Activated T-cell treated with anti-CD3 and anti-CD28 coated beads, Interleukin-2, amount 50 U/mL, for 72 hours (primary cell): ENCODE results near the gene DMXL1. TPM values are rescaled to one million over a fixed set of nuclear protein-coding genes. Genes with fewer than 3 reads are reported as not detected.
"Not testable (repeated sequence)": the region's sequence is repeated elsewhere in the genome, so short reads cannot be mapped to it uniquely, and the experiment has no call there.

ENCODE experiments used
- ATAC-seq, 2 donors: fragments of 150-1000 bp; cut with Tn5 transposase; replicated peaks in 1 of 2; 2 replicates each; pipeline ENCODE4 v1.10.0; 2021; ENCODE audit warnings: moderate library complexity in 2 of 2, mild to moderate bottlenecking in 1 of 2
- DNase-seq, 2 donors: peaks; one replicate each; pipeline ENCODE4 v3.0.0; 2021 to 2022; ENCODE audit warnings: mixed read lengths in 1 of 2
- H3K27ac Mint-ChIP-seq: one replicate; pipeline ENCODE4 v1.8.0; 2022; ENCODE audit warnings: mild to moderate bottlenecking, moderate library complexity, mixed read lengths
- H3K27me3 Mint-ChIP-seq: one replicate; pipeline ENCODE4 v1.8.0; 2022; ENCODE audit warnings: low read depth, mixed read lengths
- H3K36me3 Mint-ChIP-seq, 2 donors: one replicate each; pipeline ENCODE4 v1.8.0; 2022; ENCODE audit warnings: mixed read lengths in 2 of 2, mild to moderate bottlenecking in 1 of 2; ENCODE audit not compliant: insufficient read depth in 2 of 2
- H3K4me1 Mint-ChIP-seq: one replicate; pipeline ENCODE4 v1.8.0; 2022; ENCODE audit warnings: low read depth, mixed read lengths
- H3K4me3 Mint-ChIP-seq, 2 donors: one replicate each; pipeline ENCODE4 v1.8.0; 2022; ENCODE audit warnings: mild to moderate bottlenecking in 2 of 2, mixed read lengths in 2 of 2, moderate library complexity in 2 of 2
- H3K9me3 Mint-ChIP-seq, 2 donors: one replicate each; pipeline ENCODE4 v1.8.0; 2022; ENCODE audit warnings: mixed read lengths in 2 of 2
- total RNA-seq, 2 donors: library from RNA; stranded (reverse); gene quantifications; one replicate each; pipeline ENCODE4 v1.2.3, GENCODE V29; 2022

Gene DMXL1
- total RNA-seq, 2 donors from 2014 or later, result 34.8 to 43.6 TPM

DNA sequence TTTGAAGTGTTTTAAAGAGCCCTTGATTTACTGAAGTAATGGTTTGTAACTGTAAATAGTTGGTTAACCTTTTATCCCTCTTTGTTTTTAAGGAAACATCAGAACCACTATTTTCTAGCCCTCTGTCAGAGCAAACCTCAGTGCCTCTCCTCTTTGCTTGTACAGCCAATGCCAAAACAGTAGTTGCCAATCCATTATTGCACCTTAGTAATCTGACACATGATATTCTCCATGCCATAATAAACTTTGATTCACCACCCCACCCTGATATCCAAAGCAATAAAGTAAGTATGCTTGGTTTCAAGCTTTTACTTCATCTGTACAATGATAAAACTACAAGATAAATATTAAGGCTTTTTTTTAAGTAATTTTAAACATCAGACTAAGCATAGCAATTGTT lies 100.8 kb downstream of the DMXL1 start:
- Mint-ChIP-seq H3K27me3 (no peaks in the 10 kb centered on the region), H3K9me3 (no peaks in the 10 kb centered on the region), H3K36me3 (peaks cover 1 to 3% of the 10 kb centered on the region in 2 donors), H3K27ac (no peak overlapping the region), H3K4me1 (peaks cover 5% of the 10 kb centered on the region), H3K4me3 (no peak overlapping the region)
- DNase-seq, result no peak
- ATAC-seq, result no peak

DNA sequence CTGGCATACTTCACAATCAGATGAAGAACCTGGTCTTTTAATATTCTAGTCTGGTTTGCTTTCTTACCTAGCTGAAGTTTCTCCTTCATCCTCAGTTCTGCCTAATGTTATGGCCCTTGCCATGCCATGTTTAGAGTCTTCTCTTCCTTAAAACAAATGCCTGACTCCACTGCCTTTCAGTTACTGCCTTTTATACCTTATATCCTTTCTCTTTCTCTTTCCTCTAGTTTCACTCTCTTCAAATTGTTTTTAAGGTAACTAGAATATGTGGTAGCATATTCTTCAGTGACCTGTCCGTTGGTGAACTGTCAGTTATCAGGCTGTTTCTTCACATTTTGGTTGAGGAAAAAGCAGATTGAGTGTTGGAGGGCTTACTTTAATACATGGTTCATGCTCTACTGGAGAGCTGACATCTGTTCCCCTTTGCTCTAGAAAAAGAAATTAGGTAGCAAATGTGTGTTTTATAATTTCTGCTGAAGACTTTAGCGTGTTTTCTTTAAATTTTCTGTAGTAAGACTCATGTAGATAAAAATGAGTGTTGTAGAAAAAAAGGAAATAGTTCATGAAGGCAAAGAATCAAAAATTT lies 103.8 kb downstream of the DMXL1 start:
- H3K4me1 Mint-ChIP-seq, result peaks cover 5% of the 10 kb centered on the region
- no peak overlapping the region for H3K27ac Mint-ChIP-seq
- H3K36me3 Mint-ChIP-seq, result peaks cover 2 to 3% of the 10 kb centered on the region in 2 donors
- ATAC-seq (no peak), DNase-seq (no peak)
- H3K4me3 Mint-ChIP-seq, result no peak overlapping the region
- H3K9me3 Mint-ChIP-seq, result no peaks in the 10 kb centered on the region
- no peaks in the 10 kb centered on the region for H3K27me3 Mint-ChIP-seq

DNA sequence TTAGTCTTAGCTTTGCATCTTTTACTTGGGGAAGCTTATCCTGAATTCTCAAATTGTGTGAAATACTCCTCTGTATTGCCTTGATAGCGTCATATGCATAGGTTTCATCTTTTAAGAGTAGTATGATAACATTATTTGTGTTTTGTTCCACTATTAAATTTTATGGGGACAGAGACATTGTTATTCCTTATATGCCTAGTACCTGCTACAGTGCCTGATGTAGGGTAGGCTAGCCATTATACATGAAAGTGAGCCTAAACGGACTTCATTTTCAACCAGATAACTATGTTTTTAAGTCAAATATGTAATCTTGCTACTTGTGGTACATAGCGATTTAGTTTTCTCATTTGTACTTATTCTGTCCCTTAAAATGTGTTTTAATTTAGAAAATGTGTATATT lies 105.9 kb downstream of the DMXL1 start:
- ATAC-seq (no peak), DNase-seq (no peak)
- no peaks in the 10 kb centered on the region for H3K27me3 Mint-ChIP-seq

DNA sequence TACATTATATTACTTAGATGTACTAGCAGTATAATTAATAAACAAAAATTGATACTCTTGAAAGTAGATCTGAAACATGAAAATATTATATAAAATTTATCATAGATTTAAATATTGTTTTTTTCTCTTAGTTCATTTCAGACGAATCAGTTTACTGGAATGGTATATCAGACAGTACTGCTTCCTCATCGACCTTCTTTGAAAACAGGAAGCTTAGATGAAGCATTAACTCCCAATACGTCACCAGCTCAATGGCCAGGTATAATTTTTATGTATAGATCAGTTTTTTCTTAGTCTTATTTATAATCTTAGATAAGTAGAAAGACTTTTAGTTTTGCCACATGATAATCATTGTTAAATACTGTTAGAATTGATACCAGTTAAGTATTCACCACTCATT lies 106.3 kb downstream of the DMXL1 start:
- Mint-ChIP-seq H3K27ac (no peak overlapping the region), H3K27me3 (no peaks in the 10 kb centered on the region), H3K4me1 (peaks cover 9% of the 10 kb centered on the region), H3K9me3 (no peaks in the 10 kb centered on the region), H3K4me3 (no peak overlapping the region), H3K36me3 (peaks cover 0 to 2% of the 10 kb centered on the region in 2 donors)
- ATAC-seq, result no peak
- DNase-seq, result no peak

More for the DNA sequence above, 105.9 kb downstream of the DMXL1 start:
- peaks cover 9% of the 10 kb centered on the region for H3K4me1 Mint-ChIP-seq
- no peak overlapping the region for H3K4me3 Mint-ChIP-seq
- H3K27ac Mint-ChIP-seq, result no peak overlapping the region
- peaks cover 0 to 2% of the 10 kb centered on the region in 2 donors for H3K36me3 Mint-ChIP-seq
- H3K9me3 Mint-ChIP-seq, result no peaks in the 10 kb centered on the region

DNA sequence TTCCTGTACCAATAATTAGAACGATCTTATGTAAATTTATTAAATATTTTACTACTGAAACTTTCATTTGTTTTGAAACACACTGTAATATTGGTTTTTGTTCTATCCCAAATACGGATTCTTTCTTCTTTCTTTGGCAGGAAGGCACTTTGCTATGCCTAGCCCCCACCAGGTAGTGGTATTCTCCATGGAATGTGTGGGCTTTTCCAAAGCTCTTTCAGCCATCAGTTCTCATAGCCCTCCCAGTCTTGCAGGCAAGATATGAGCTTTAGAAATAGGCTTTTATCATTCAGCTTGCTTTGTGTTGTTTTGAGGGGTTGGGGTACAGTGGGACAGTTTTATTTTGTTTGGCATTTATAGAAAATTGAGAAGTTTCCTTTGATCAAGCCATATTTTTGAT lies 107.5 kb downstream of the DMXL1 start:
- H3K27ac Mint-ChIP-seq, result no peak overlapping the region
- peaks cover 0 to 4% of the 10 kb centered on the region in 2 donors for H3K36me3 Mint-ChIP-seq
- peaks cover 9% of the 10 kb centered on the region for H3K4me1 Mint-ChIP-seq
- no peak for ATAC-seq
- no peaks in the 10 kb centered on the region for H3K27me3 Mint-ChIP-seq
- H3K9me3 Mint-ChIP-seq, result no peaks in the 10 kb centered on the region
- H3K4me3 Mint-ChIP-seq, result no peak overlapping the region
- no peak for DNase-seq

DNA sequence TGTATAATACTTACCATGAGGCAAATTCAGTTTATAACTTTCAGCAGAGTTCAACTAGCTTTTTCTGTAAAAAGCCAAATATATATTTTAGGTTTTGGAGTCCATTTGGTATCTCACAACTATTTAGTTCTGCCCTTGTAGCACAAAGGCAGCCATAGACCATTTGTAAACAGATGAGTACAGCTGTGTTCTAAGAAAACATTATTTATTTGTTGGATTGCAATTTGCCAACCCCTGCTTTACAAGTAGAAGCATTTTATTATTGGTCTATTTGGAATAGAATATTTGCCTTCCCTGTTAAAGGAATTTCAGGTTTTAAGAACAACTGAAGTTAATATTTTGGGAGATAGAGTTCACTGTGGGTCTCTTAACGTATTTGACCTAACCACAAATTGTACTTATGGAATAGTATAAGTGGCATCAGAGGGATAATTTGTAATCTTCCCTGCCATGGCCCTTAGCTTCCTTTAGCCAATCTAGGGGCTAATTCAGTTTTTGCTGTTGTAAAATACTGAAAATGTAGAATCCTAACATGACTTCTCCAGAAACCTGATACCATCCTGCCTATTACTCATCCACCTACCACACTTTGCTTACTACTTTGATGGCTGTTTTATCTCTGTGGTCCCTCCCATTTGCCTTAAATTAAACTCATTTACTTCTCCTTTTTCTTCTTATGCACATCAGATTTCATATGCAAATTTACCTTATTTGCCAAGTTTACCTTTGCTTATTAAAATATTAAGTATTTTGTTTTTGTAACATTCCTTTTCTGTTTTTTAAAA lies 109.2 kb downstream of the DMXL1 start:
- no peak for ATAC-seq
- DNase-seq, result no peak
- no peaks in the 10 kb centered on the region for H3K9me3 Mint-ChIP-seq
- no peak overlapping the region for H3K27ac Mint-ChIP-seq
- H3K4me1 Mint-ChIP-seq, result peaks cover 4% of the 10 kb centered on the region
- no peaks in the 10 kb centered on the region for H3K27me3 Mint-ChIP-seq
- H3K36me3 Mint-ChIP-seq, result peaks cover 0 to 7% of the 10 kb centered on the region in 2 donors
- no peak overlapping the region for H3K4me3 Mint-ChIP-seq

DNA sequence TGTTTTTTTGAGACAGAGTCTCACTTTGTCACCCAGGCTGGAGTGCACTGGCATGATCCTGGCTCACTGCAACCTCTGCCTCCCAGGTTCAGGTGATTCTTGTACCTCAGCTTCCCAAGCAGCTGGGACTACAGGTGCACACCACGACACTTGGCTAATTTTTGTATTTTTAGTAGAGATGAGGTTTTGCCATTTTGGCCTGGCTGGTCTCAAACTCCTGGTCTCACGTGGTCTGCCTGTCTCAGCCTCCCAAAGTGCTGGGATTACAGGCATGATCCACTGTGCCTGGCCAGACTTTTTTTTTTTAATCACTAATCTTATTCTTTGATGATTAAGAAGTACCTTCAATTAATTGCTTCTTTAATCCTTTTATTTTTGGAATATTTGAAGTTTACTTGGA lies 114.6 kb downstream of the DMXL1 start:
- not testable (repeated sequence) for H3K36me3 Mint-ChIP-seq, H3K9me3 Mint-ChIP-seq, H3K4me1 Mint-ChIP-seq, DNase-seq, ATAC-seq, H3K4me3 Mint-ChIP-seq, H3K27me3 Mint-ChIP-seq, H3K27ac Mint-ChIP-seq

DNA sequence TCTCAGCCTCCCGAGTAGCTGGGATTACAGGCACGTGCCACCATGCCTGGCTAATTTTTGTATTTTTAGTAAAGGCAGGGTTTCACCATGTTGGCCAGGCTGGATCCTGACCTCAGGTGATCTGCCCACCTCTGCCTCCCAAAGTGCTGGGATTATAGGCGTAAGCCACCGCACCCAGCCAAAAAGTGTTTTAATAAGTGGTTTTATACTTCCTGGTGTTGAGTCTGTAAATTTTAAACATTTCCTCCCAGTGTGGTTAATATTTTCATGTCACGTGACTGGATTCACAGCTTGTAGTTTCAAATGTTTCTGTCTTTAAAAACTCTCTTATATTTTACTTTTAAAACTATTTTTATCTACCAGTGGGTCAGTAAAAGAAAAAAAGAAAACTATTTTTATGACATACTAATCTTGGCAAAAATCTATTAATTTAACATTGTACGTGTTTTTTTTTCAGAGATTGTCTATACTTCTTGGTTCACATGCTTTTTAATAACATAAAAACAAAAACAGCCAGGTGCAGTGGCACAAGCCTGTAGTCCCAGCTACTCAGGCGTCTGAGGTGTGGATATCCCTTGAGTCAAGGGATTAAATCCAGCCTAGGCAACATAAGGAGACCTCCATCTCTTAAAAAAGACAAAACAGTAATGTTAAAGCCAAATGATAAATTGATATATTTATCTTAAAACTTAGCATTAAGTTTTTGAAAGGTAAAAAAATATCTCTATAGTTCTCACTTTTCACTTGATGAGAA lies 117.1 kb downstream of the DMXL1 start:
- H3K4me1 Mint-ChIP-seq, result peaks cover 5% of the 10 kb centered on the region

DNA sequence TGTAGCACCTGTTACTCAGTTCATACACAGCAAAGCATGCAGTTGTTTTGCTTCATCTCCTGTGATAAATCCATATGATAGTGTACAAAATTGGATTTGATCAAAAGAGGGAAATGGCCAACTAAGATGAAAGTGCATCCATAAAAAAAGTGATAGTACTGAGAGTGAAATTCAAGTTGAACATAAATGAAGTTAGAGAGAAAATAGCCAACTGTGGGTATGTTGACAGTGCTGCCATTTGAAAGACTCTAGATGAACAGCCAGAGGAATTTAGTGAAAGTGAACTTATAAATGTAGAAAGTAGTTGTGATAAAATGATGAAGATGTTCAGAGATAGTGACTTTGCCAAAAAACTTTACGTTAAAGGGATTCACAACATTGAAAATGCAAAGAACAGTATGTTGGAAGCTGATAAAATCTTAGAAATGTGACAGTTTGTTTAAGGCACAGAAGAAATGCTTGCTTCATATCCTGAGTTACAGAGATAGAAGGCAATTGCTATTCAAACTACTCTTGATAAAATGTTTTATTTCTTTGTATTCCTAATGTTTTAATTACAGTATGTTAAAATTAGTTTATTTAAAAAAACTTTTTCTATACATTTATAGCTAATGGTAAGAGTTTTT lies 119.7 kb downstream of the DMXL1 start:
- peaks cover 5% of the 10 kb centered on the region for H3K4me1 Mint-ChIP-seq
- no peak overlapping the region for H3K27ac Mint-ChIP-seq
- H3K9me3 Mint-ChIP-seq, result no peaks in the 10 kb centered on the region
- no peak for DNase-seq
- no peaks in the 10 kb centered on the region for H3K27me3 Mint-ChIP-seq
- peaks cover 2 to 4% of the 10 kb centered on the region in 2 donors for H3K36me3 Mint-ChIP-seq
- no peak overlapping the region for H3K4me3 Mint-ChIP-seq
- ATAC-seq, result no peak

More for the DNA sequence above, 117.1 kb downstream of the DMXL1 start:
- H3K9me3 Mint-ChIP-seq, result no peaks in the 10 kb centered on the region
- no peak overlapping the region for H3K27ac Mint-ChIP-seq
- H3K27me3 Mint-ChIP-seq, result no peaks in the 10 kb centered on the region
- DNase-seq (no peak), ATAC-seq (no peak)
- peaks cover 2 to 4% of the 10 kb centered on the region in 2 donors for H3K36me3 Mint-ChIP-seq
- no peak overlapping the region for H3K4me3 Mint-ChIP-seq

DNA sequence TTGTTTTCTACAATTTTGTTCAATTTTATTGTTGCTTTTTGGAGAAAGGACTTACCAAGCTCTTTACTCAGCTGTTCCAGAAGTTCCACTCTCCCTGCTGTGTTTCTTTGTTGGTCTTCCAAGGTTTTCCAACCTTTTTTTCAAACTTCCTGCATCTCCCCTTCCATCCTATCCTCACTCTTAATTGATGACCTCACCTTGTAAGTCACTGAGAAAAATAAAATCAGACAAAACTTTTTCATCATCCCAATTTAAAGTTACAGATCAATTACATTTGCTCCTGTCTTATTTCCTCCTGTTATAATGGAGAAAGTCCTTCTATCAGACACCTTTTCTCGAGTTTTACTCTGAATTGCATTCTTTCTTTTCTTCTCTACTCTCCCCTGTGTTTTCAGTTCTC lies 121.1 kb downstream of the DMXL1 start:
- H3K27me3 Mint-ChIP-seq, result no peaks in the 10 kb centered on the region
- DNase-seq, result no peak
- H3K9me3 Mint-ChIP-seq, result no peaks in the 10 kb centered on the region
- peaks cover 2 to 8% of the 10 kb centered on the region in 2 donors for H3K36me3 Mint-ChIP-seq
- H3K27ac Mint-ChIP-seq, result no peak overlapping the region
- ATAC-seq, result no peak
- no peaks in the 10 kb centered on the region for H3K4me1 Mint-ChIP-seq
- no peak overlapping the region for H3K4me3 Mint-ChIP-seq

DNA sequence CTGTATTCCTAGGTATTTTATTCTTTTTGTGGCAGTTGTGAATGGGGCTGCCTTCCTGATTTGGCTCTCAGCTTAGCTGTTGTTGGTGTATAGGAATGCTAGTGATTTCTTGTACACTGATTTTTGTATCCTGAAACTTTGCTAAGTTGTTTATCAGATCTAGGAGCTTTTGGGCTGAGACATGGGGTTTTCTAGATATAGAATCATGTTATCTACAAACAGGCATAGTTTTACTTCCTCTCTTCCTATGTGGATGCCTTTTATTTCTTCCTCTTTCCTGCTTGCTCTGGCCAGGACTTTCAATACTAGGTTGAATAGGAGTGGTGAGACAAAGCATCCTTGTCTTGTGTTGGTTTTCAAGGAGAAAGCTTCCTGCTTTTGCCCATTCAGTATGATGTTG lies 129.9 kb downstream of the DMXL1 start:
- Mint-ChIP-seq H3K9me3 (no peaks in the 10 kb centered on the region), H3K4me3 (no peak overlapping the region), H3K36me3 (peaks cover 7 to 26% of the 10 kb centered on the region in 2 donors), H3K27me3 (no peaks in the 10 kb centered on the region), H3K27ac (no peak overlapping the region), H3K4me1 (no peaks in the 10 kb centered on the region)
- DNase-seq, result no peak
- ATAC-seq, result no peak

DNA sequence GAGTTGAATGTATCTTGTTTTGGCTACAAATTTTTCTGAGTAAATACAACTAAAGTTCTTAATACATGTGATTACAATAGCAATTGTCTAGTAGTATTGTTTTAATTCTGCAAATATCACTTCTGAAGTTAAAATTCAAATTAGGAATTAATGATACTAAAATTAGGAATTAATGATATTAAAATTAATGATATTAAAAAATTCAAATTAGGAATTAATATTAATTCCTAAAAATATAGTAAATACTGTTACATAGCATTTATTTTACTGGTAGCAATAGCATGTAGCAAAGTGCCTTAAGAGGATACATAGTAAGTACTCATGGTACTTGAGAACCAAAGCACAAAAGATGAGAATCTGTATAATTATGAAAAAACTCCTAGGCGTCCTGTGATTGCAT lies 136.2 kb downstream of the DMXL1 start:
- peaks cover 1% of the 10 kb centered on the region in 2 donors for H3K36me3 Mint-ChIP-seq
- no peaks in the 10 kb centered on the region for H3K9me3 Mint-ChIP-seq
- H3K4me1 Mint-ChIP-seq, result no peaks in the 10 kb centered on the region
- H3K27me3 Mint-ChIP-seq, result no peaks in the 10 kb centered on the region
- H3K4me3 Mint-ChIP-seq, result no peak overlapping the region
- ATAC-seq (no peak), DNase-seq (no peak)
- H3K27ac Mint-ChIP-seq, result no peak overlapping the region

DNA sequence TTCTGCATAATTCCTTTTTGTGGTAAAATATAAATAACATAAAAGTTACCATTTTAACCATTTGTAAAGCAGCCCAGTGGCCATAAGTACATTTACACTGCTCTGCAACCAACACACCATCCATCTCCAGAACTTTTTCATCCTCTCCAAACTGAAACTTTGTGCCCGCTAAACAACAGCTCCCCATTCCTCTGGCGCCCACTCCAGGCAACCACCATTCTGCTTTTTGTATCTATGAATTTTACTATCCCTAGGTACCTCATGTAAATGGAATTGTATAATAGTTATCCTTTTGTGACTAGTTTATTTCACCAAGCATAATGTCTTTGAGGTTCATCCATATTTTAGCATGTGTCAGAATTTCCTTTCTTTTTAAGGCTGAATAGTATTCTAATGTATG lies 141.1 kb downstream of the DMXL1 start:
- no peak for ATAC-seq
- H3K27me3 Mint-ChIP-seq, result no peaks in the 10 kb centered on the region
- H3K4me3 Mint-ChIP-seq, result no peak overlapping the region
- no peak for DNase-seq
- H3K9me3 Mint-ChIP-seq, result no peaks in the 10 kb centered on the region
- peaks cover 2 to 5% of the 10 kb centered on the region in 2 donors for H3K36me3 Mint-ChIP-seq
- no peak overlapping the region for H3K27ac Mint-ChIP-seq
- no peaks in the 10 kb centered on the region for H3K4me1 Mint-ChIP-seq
